Measurements from ENCODE around the gene AQP1.

The AQP1 gene

GRCh38 chr7:30911561-30911969 is at the start of gene AQP1:
Gene AQP1 (plus strand): TSS chr7:30911853. CDS start chr7:30911910, 57 bp downstream.
- DNase-seq: no peak

GRCh38 chr7:30862995-30863705 is 48.5 kb upstream of the AQP1 start:
- no peak for DNase-seq

- no peak for DNase-seq
Measured at GRCh38 chr7:30863706-30864035, 48.0 kb upstream of the AQP1 start.

- DNase-seq: no peak
Measured at GRCh38 chr7:30864101-30864500, 47.6 kb upstream of the AQP1 start.

- no peak for DNase-seq
Measured at GRCh38 chr7:30865076-30865475, 46.6 kb upstream of the AQP1 start.

- DNase-seq: no peak
Measured at GRCh38 chr7:30865821-30866220, 45.8 kb upstream of the AQP1 start.

- no peak for DNase-seq
Measured at GRCh38 chr7:30866939-30867338, 44.7 kb upstream of the AQP1 start.

- DNase-seq: no peak
Measured at GRCh38 chr7:30867483-30867882, 44.2 kb upstream of the AQP1 start.

- DNase-seq: no peak
Measured at GRCh38 chr7:30869794-30870611, 41.6 kb upstream of the AQP1 start.

- no peak for DNase-seq
Measured at GRCh38 chr7:30870821-30871518, 40.7 kb upstream of the AQP1 start.

GRCh38 chr7:30871655-30872054 is 40.0 kb upstream of the AQP1 start:
- no peak for DNase-seq

GRCh38 chr7:30873207-30873606 is 38.4 kb upstream of the AQP1 start:
- no peak for DNase-seq

GRCh38 chr7:30873656-30874055 is 38.0 kb upstream of the AQP1 start:
- no peak for DNase-seq

- no peak for DNase-seq
Measured at GRCh38 chr7:30874656-30875302, 36.9 kb upstream of the AQP1 start.

- DNase-seq: peak; percentile 75
Measured at GRCh38 chr7:30877015-30877769, 34.5 kb upstream of the AQP1 start.

- no peak for DNase-seq
Measured at GRCh38 chr7:30877993-30878392, 33.7 kb upstream of the AQP1 start.

GRCh38 chr7:30879139-30880124 is 32.2 kb upstream of the AQP1 start:
- no peak for DNase-seq

GRCh38 chr7:30880125-30880720 is 31.4 kb upstream of the AQP1 start:
- no peak for DNase-seq

GRCh38 chr7:30880941-30881340 is 30.7 kb upstream of the AQP1 start:
- no peak for DNase-seq

- no peak for DNase-seq
Measured at GRCh38 chr7:30881448-30881847, 30.2 kb upstream of the AQP1 start.

- no peak for DNase-seq
Measured at GRCh38 chr7:30884881-30885280, 26.8 kb upstream of the AQP1 start.

Data from islet precursor cell (in vitro differentiated cells).